Osteocyte (in vitro differentiated cells): Measurements from ENCODE around the gene EXOC4. TPM values are rescaled to one million over a fixed set of nuclear protein-coding genes. Genes with fewer than 3 reads are reported as not detected.

Experiments used
- DNase-seq: peaks from one replicate; pipeline ENCODE4 v3.0.0; 2021; ENCODE audit warnings: mixed read lengths; ENCODE audit not compliant: unreplicated experiment; ENCODE audit errors: extremely low spot score
- H3K27ac Mint-ChIP-seq: one replicate; pipeline ENCODE4 v1.8.0; 2021; ENCODE audit warnings: mild to moderate bottlenecking, mixed read lengths; ENCODE audit not compliant: unreplicated experiment
- H3K27me3 Mint-ChIP-seq: one replicate; pipeline ENCODE4 v1.8.0; 2021; ENCODE audit warnings: mixed read lengths; ENCODE audit not compliant: unreplicated experiment
- H3K36me3 Mint-ChIP-seq: one replicate; pipeline ENCODE4 v1.8.0; 2021; ENCODE audit warnings: mixed read lengths; ENCODE audit not compliant: unreplicated experiment
- H3K4me1 Mint-ChIP-seq: one replicate; pipeline ENCODE4 v1.8.0; 2021; ENCODE audit warnings: mixed read lengths; ENCODE audit not compliant: unreplicated experiment
- H3K4me3 Mint-ChIP-seq: one replicate; pipeline ENCODE4 v1.8.0; 2021; ENCODE audit warnings: mild to moderate bottlenecking, moderate library complexity, mixed read lengths; ENCODE audit not compliant: unreplicated experiment
- H3K9me3 Mint-ChIP-seq: one replicate; pipeline ENCODE4 v1.8.0; 2021; ENCODE audit warnings: mixed read lengths; ENCODE audit not compliant: unreplicated experiment
- CTCF ChIP-seq: fragments of 200-600 bp; sonication (generic); IDR thresholded peaks from 2 replicates; pipeline ENCODE4 v1.5.0; 2021; ENCODE audit warnings: antibody characterized with exemption, mild to moderate bottlenecking, moderate library complexity
- total RNA-seq: library from RNA; stranded (reverse); gene quantifications from 2 replicates; pipeline ENCODE4 v1.2.1, GENCODE V29; 2021

Gene EXOC4
- total RNA-seq, 1 donor from 2014 or later, result 99.9 TPM

- no peak overlapping the region for H3K27ac Mint-ChIP-seq
- H3K9me3 Mint-ChIP-seq, result no peaks in the 10 kb centered on the region
- H3K4me1 Mint-ChIP-seq, result no peaks in the 10 kb centered on the region
- peaks cover 7% of the 10 kb centered on the region for H3K36me3 Mint-ChIP-seq
- no peak for TF ChIP-seq CTCF
- DNase-seq, result no peak
- H3K4me3 Mint-ChIP-seq, result no peak overlapping the region
- H3K27me3 Mint-ChIP-seq, result no peaks in the 10 kb centered on the region
Observed at GRCh38 chr7:134067164-134067563, 814.3 kb downstream of the EXOC4 start.

- Mint-ChIP-seq H3K36me3 (peaks cover 7% of the 10 kb centered on the region), H3K4me3 (no peak overlapping the region), H3K27ac (no peak overlapping the region), H3K4me1 (no peaks in the 10 kb centered on the region), H3K9me3 (no peaks in the 10 kb centered on the region), H3K27me3 (no peaks in the 10 kb centered on the region)
- DNase-seq, result no peak
- no peak for TF ChIP-seq CTCF
Observed at GRCh38 chr7:134068670-134069069, 815.8 kb downstream of the EXOC4 start.

DNA sequence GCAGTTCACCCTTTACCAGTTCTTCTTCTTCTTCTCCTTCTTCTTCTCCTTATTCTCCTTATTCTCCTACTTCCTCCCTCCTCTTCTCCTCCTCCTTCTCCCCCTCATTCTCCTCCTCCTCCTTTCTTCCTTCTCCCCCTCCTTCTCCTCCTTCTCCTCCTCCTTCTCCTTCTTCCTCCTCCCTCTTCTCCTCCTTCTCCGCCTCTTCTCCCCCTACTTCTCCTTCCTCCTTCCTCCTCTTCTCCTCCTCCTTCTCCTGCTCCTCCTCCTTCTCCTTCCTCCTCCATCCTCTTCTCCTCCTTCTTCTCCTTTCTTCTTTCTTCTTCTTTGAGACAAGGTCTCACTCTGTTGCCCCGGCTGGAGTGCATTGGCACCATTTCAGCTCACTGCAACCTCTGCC lies 816.3 kb downstream of the EXOC4 start:
- Mint-ChIP-seq H3K27ac (no peak overlapping the region), H3K27me3 (no peaks in the 10 kb centered on the region), H3K4me3 (no peak overlapping the region), H3K36me3 (peaks cover 7% of the 10 kb centered on the region), H3K4me1 (no peaks in the 10 kb centered on the region), H3K9me3 (no peaks in the 10 kb centered on the region)
- DNase-seq, result no peak
- no peak for TF ChIP-seq CTCF

- Mint-ChIP-seq H3K4me3 (no peak overlapping the region), H3K9me3 (peaks cover 4% of the 10 kb centered on the region), H3K36me3 (peaks cover 10% of the 10 kb centered on the region), H3K27me3 (no peaks in the 10 kb centered on the region), H3K4me1 (no peaks in the 10 kb centered on the region), H3K27ac (no peak overlapping the region)
- TF ChIP-seq CTCF, result no peak
- DNase-seq, result no peak
Observed at GRCh38 chr7:134070673-134071072, 817.8 kb downstream of the EXOC4 start.

DNA sequence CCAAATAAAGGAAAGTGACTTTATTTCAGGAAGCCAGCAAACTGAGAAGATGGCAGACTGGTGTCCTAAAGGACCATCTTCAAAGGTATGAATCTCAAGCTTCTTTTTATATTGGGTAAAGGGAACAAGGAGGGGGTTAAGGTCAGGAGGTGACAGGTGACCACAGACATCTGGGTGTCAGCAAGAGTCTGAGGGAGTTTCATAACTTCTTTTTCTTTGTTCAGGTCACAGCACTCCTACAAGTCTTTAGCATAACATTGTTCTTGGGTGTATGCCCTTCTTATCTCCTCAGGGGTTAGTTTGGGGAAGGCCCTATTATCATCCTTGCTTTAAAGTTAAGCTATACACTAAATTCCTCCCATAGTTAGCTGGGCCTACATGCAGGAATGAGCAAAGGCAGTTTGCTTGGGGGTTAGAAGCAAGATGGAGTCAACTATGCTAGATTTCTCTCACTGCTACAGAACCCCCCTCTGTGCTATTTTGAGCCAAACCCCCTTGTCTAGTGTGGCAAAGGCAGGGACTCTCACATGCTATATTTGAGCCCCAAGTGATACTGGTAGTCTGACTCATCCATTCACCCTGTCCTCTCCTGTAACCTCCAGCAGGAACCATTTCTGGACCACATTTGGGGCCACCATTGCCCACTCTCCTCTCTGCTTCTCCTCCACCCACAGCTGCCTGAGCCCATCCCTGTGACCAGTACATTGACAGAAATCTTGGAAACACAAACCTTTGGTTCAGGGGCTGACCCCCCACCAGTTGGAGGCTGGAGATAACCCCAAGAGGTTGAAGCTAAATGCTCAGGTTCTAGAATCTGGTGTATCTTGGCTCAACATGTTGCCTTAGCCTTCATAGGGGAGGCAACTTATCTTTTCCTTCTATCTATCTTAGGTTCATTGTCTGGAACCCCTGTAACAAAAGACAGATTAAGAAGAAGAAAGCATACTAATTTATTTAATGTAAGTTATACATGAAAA lies 818.8 kb downstream of the EXOC4 start:
- TF ChIP-seq CTCF, result no peak
- peak; percentile 49 for DNase-seq
- H3K9me3 Mint-ChIP-seq, result peaks cover 8% of the 10 kb centered on the region
- H3K36me3 Mint-ChIP-seq, result peaks cover 9% of the 10 kb centered on the region
- no peaks in the 10 kb centered on the region for H3K27me3 Mint-ChIP-seq
- no peaks in the 10 kb centered on the region for H3K4me1 Mint-ChIP-seq
- H3K4me3 Mint-ChIP-seq, result no peak overlapping the region
- H3K27ac Mint-ChIP-seq, result no peak overlapping the region
